Activated naive CD4-positive, alpha-beta T cell treated with anti-CD3 and anti-CD28 coated beads, Interleukin-2, amount 50 U/mL, for 24 hours (primary cell): ENCODE results near the gene CXCL5.
"Not testable (repeated sequence)": the region's sequence is repeated elsewhere in the genome, so short reads cannot be mapped to it uniquely, and the experiment has no call there.

Experiments used
- H3K27ac Mint-ChIP-seq: one replicate; pipeline ENCODE4 v1.8.0; 2021; ENCODE audit warnings: mild to moderate bottlenecking, mixed read lengths
- H3K27me3 Mint-ChIP-seq: one replicate; pipeline ENCODE4 v1.8.0; 2021; ENCODE audit warnings: mixed read lengths
- H3K36me3 Mint-ChIP-seq: one replicate; pipeline ENCODE4 v1.8.0; 2021; ENCODE audit warnings: mixed read lengths
- H3K4me1 Mint-ChIP-seq: one replicate; pipeline ENCODE4 v1.8.0; 2021; ENCODE audit warnings: mixed read lengths
- H3K4me3 Mint-ChIP-seq: one replicate; pipeline ENCODE4 v1.8.0; 2021; ENCODE audit warnings: mild to moderate bottlenecking, mixed read lengths
- H3K9me3 Mint-ChIP-seq: one replicate; pipeline ENCODE4 v1.8.0; 2021; ENCODE audit warnings: mixed read lengths

Gene CXCL5

GRCh38 chr4:73964862-73965611 is 33.4 kb downstream of the CXCL5 start:
- no peak overlapping the region for H3K27ac Mint-ChIP-seq
- peaks cover 8% of the 10 kb centered on the region for H3K9me3 Mint-ChIP-seq
- H3K36me3 Mint-ChIP-seq = no peaks in the 10 kb centered on the region
- H3K4me1 Mint-ChIP-seq = no peaks in the 10 kb centered on the region
- no peak overlapping the region for H3K4me3 Mint-ChIP-seq
- H3K27me3 Mint-ChIP-seq = no peaks in the 10 kb centered on the region

- H3K4me3 Mint-ChIP-seq = no peak overlapping the region
- peaks cover 10% of the 10 kb centered on the region for H3K9me3 Mint-ChIP-seq
- H3K27ac Mint-ChIP-seq = no peak overlapping the region
- no peaks in the 10 kb centered on the region for H3K4me1 Mint-ChIP-seq
- H3K27me3 Mint-ChIP-seq = no peaks in the 10 kb centered on the region
- H3K36me3 Mint-ChIP-seq = no peaks in the 10 kb centered on the region
Observed at GRCh38 chr4:73962724-73963123, 35.8 kb downstream of the CXCL5 start.

DNA sequence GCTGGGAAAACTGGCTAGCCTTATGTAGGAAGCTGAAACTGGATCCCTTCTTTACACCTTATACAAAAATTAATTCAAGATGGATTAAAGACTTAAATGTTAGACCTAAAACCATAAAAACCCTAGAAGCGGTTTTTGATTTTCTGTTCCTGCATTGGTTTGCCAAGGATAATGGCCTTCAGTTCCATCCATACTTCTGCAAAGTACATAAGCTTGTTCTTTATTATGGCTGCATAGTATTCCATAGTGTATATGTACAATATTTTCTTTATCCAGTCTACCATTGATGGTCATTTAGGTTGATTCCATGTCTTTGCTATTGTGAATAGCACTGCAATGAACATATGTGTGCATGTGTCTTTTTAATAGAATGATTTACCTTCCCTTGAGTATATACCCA is 39.4 kb downstream of the CXCL5 start:
- not testable (repeated sequence) for H3K27me3 Mint-ChIP-seq, H3K4me1 Mint-ChIP-seq, H3K36me3 Mint-ChIP-seq, H3K27ac Mint-ChIP-seq, H3K4me3 Mint-ChIP-seq
- peaks cover 10% of the 10 kb centered on the region for H3K9me3 Mint-ChIP-seq

GRCh38 chr4:73952352-73952751 is 46.1 kb downstream of the CXCL5 start:
- H3K4me3 Mint-ChIP-seq = no peak overlapping the region
- peaks cover 1% of the 10 kb centered on the region for H3K27me3 Mint-ChIP-seq

GRCh38 chr4:73950376-73950920 is 48.0 kb downstream of the CXCL5 start:
- H3K9me3 Mint-ChIP-seq, H3K4me3 Mint-ChIP-seq, H3K36me3 Mint-ChIP-seq, H3K4me1 Mint-ChIP-seq, H3K27ac Mint-ChIP-seq: not testable (repeated sequence)
- peaks cover 10% of the 10 kb centered on the region for H3K27me3 Mint-ChIP-seq

More at GRCh38 chr4:73952352-73952751, 46.1 kb downstream of the CXCL5 start:
- Mint-ChIP-seq H3K27ac (no peak overlapping the region), H3K4me1 (no peaks in the 10 kb centered on the region), H3K9me3 (no peaks in the 10 kb centered on the region), H3K36me3 (peaks cover 2% of the 10 kb centered on the region)

GRCh38 chr4:73948990-73949706 is 49.3 kb downstream of the CXCL5 start:
- peaks cover 20% of the 10 kb centered on the region for H3K27me3 Mint-ChIP-seq
- H3K4me1 Mint-ChIP-seq = no peaks in the 10 kb centered on the region
- no peaks in the 10 kb centered on the region for H3K36me3 Mint-ChIP-seq
- no peaks in the 10 kb centered on the region for H3K9me3 Mint-ChIP-seq
- no peak overlapping the region for H3K4me3 Mint-ChIP-seq
- H3K27ac Mint-ChIP-seq = no peak overlapping the region

- Mint-ChIP-seq H3K4me3 (no peak overlapping the region), H3K27me3 (peaks cover 24% of the 10 kb centered on the region), H3K36me3 (no peaks in the 10 kb centered on the region), H3K9me3 (no peaks in the 10 kb centered on the region), H3K27ac (no peak overlapping the region), H3K4me1 (no peaks in the 10 kb centered on the region)
Observed at GRCh38 chr4:73948291-73948690, 50.2 kb downstream of the CXCL5 start.

DNA sequence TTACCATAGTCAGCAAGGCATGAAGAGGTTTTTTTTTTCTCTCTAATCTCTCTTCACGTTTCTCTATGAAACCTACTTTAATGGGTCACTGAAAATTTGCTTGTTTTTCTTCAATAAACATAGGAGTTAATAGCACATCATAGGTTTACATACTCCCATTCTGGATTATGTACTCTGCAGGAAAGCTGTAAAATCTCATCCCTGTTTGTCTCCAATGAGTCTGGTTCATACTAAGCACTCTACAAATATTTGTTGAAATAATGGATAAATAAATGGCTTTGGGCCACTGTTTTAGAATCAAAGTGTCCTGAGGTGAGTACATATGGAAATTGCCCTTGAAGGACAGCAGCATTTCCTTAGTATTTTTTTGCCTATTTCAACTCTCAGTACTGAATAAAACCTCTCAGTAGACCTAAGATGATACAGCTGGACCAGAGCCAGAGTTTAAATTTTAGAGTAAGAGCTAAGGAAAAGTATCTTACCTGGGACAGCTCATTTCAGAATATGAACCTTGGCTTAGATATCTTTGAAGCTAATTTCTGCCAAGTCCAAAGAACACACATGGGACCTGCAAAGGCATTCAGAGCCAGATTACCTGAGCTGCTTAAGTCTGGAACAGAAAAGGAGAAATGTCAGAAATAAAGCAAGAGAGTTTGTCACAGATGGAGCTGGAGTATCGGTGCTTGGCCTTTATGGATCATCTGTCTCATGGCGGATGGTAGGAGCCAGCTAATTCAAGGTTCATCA is 51.1 kb downstream of the CXCL5 start:
- no peak overlapping the region for H3K27ac Mint-ChIP-seq
- H3K4me3 Mint-ChIP-seq = no peak overlapping the region
- H3K9me3 Mint-ChIP-seq = no peaks in the 10 kb centered on the region
- H3K4me1 Mint-ChIP-seq = no peaks in the 10 kb centered on the region
- H3K36me3 Mint-ChIP-seq = no peaks in the 10 kb centered on the region
- H3K27me3 Mint-ChIP-seq = peaks cover 26% of the 10 kb centered on the region

DNA sequence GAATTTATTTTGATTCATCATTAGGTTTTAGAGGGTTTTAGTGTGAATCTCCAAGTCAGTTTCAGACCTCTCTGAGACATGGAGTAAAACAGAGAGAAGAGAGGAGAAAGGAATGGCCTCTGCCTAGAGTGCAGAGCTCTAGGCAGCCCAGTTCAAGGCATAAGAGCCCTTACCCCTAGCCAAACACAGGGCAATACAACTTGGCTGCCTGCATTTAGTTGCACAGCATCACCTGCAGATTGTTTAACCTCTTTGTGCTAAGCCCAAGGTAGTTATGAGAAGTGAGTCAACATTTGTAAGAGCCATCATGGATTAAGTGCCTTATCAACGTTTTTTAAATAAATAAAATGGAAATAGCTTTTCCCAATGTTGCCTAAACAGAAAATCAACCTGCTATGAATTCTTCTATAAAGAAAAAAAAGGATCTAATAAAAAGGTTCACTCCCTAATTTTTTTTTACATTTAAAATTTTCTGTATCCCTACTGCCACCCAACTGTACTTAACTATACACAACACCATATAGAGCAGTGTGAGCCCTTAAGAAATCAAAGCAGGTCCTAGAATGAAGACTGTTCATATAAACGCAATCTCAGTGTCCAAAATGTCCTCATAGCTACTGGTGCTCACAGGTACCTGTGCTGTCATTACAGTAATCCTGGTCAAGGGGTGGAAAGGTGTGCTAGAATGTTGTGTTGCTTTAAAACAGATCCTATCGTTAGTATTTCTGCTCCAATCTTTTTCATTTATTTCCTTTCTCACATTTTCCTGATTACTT is 52.6 kb downstream of the CXCL5 start:
- H3K9me3 Mint-ChIP-seq = no peaks in the 10 kb centered on the region
- peaks cover 26% of the 10 kb centered on the region for H3K27me3 Mint-ChIP-seq
- H3K36me3 Mint-ChIP-seq = no peaks in the 10 kb centered on the region

More for the DNA sequence above, 52.6 kb downstream of the CXCL5 start:
- H3K4me1 Mint-ChIP-seq = no peaks in the 10 kb centered on the region
- no peak overlapping the region for H3K4me3 Mint-ChIP-seq
- no peak overlapping the region for H3K27ac Mint-ChIP-seq
